ENCODE data around the gene NMT2.

- TF ChIP-seq CTCF (conservative IDR thresholded peaks at IDR 0.05 in 1 of 2, IDR thresholded peaks at IDR 0.05 in 1 of 2; ENCODE audit: low read depth in 1 of 2, low read length in 2 of 2), result no peak
- no peak for TF ChIP-seq EZH2 (IDR thresholded peaks at IDR 0.05; ENCODE audit: low read length, missing control alignments)
Observed at GRCh38 chr10:15092855-15093408, 75.6 kb downstream of the NMT2 start.

Data from fibroblast of lung (primary cell).